Naive thymus-derived CD8-positive, alpha-beta T cell (primary cell): ENCODE results near the gene ATP5F1D. TPM values are rescaled to one million over a fixed set of nuclear protein-coding genes. Genes with fewer than 3 reads are reported as not detected.

Experiments
- ATAC-seq, 2 donors: fragments of 150-1000 bp; cut with Tn5 transposase in 1 of 2; sonication (Bioruptor Pico), chemical (Tn5 transposase) in 1 of 2; 1 replicate in 1 of 2; 2 replicates in 1 of 2; pipeline ENCODE4 v1.10.0; 2021; ENCODE audit warnings: mild to moderate bottlenecking in 2 of 2, moderate library complexity in 2 of 2
- POLR2A ChIA-PET: fragments of 350-600 bp; sonication (Branson Sonifier 250); formaldehyde crosslinking; loops from one replicate; lab custom pipeline; 2021; ENCODE audit warnings: antibody characterized with exemption; lab: Charles Lee
- DNase-seq, 10 donors: peaks; one replicate each; pipeline versions ENCODE4 v3.0.0 to v3.0.0-alpha.2; 2020 to 2022
- H3K27ac Mint-ChIP-seq, 10 donors: one replicate each; pipeline ENCODE4 v1.8.0; 2020 to 2022; ENCODE audit warnings: mild to moderate bottlenecking in 10 of 10, mixed read lengths in 10 of 10, moderate library complexity in 4 of 10, inconsistent platforms in 1 of 10
- H3K27me3 Mint-ChIP-seq, 5 donors: one replicate each; pipeline ENCODE4 v1.8.0; 2021 to 2022; ENCODE audit warnings: mixed read lengths in 5 of 5
- H3K36me3 Mint-ChIP-seq, 3 donors: one replicate each; pipeline ENCODE4 v1.8.0; 2020 to 2022; ENCODE audit warnings: mixed read lengths in 3 of 3, mild to moderate bottlenecking in 2 of 3, inconsistent platforms in 1 of 3
- H3K4me1 Mint-ChIP-seq, 4 donors: one replicate each; pipeline ENCODE4 v1.8.0; 2021 to 2022; ENCODE audit warnings: mixed read lengths in 4 of 4
- H3K4me3 Mint-ChIP-seq, 10 donors: one replicate each; pipeline ENCODE4 v1.8.0; 2020 to 2022; ENCODE audit warnings: mild to moderate bottlenecking in 10 of 10, mixed read lengths in 10 of 10, moderate library complexity in 6 of 10, inconsistent platforms in 1 of 10
- H3K9me3 Mint-ChIP-seq, 9 donors: one replicate each; pipeline ENCODE4 v1.8.0; 2020 to 2022; ENCODE audit warnings: mixed read lengths in 9 of 9, mild to moderate bottlenecking in 3 of 9, inconsistent platforms in 1 of 9, moderate library complexity in 1 of 9
- polyA plus RNA-seq, 3 donors: library from polyadenylated mRNA; unstranded; fragments of 300-500 nt; fragmentation: Illumina TruSeq; gene quantifications; one replicate each; pipeline ENCODE4 v1.2.3, GENCODE V29; 2021
- total RNA-seq, 8 experiments: library from RNA in 2 of 8; stranded (reverse) in 2 of 8; gene quantifications; one replicate each; pipeline ENCODE4 v1.2.3 and lab custom pipeline; 2021 to 2026

The ATP5F1D gene
- total and polyA plus RNA-seq, 5 experiments from 2014 or later = 83.9 to 264 (median 214) TPM

DNA sequence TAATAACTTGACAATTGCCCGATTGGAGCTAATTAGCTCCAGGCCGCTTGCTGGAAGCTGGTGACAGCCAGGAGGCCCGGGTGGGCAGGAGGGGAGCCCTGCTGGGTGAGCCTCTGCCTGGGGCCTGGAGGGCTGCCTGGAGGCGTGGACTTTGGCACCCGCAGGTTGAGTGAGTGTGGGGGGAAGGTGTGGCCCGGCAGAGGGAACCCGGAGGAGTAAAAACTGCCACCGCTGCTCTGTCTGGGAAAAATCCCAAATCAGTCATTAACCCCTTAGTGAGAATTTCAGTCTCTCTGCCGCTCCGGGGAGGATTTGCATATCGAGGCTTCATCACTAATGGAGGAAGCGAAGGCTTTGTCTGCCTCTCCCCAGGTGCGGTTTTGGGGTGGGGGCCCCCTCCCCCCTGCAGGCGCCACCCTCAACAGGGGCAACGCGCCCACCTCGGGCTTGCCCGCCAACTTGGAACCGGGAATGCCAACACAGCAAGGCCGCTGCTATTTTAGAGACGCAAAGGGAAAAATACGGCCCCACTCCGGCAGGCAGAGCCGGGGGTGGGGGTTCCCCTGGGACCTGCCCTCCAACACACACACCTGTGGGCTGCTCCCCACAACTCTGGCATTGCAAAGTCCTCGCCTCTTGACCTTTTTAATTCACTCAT is 50.3 kb downstream of the ATP5F1D start:
- POLR2A ChIA-PET = no interaction called here
- Mint-ChIP-seq H3K9me3 (no peaks in the 10 kb centered on the region), H3K4me3 (no peak overlapping the region), H3K27ac (no peak overlapping the region), H3K36me3 (no peaks in the 10 kb centered on the region), H3K4me1 (peaks cover 2 to 9% (median 4%) of the 10 kb centered on the region in 4 donors), H3K27me3 (peaks cover 3 to 56% (median 19%) of the 10 kb centered on the region in 5 donors)
- ATAC-seq (no peak), DNase-seq (no peak)

DNA sequence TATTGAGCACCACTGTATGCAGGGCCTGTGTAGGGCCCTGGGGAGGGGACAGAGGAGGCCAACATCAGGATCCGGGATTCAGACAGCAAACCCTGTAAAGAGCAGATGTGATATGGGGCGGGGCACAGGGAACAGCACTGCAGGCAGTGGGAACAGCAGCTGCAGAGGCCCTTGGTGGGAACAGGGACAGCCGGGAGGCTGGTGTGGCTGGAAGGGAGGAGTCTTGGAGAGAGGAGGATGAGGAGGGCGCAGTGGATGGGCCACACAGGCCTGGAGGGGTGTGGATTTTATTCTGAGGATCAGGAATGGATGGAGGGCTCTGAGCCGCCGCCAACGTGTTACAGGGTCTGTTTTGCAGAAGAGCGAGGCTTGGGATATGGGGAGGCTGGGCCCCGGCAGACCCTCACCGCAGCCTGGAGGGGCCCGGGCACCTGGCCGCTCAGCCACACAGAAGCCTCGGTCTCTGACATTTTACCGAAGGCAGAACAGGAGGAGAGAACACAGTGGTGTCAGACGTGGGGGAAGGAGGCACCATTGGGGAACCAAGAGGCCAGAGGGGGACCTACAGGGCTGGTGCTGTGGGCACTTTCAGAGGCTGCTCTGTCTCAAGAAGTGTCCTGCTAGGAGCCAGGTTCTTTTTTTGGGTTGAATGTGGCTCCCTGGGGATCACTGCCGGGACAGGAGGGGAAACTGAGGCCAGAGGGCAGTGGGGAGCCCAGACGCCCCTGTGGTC is 51.0 kb downstream of the ATP5F1D start:
- Mint-ChIP-seq H3K4me3 (peak overlapping the region in 1 of 10 donors; percentile 39), H3K9me3 (no peaks in the 10 kb centered on the region), H3K27ac (no peak overlapping the region), H3K27me3 (peaks cover 3 to 55% (median 19%) of the 10 kb centered on the region in 5 donors), H3K4me1 (peaks cover 2 to 9% (median 4%) of the 10 kb centered on the region in 4 donors), H3K36me3 (no peaks in the 10 kb centered on the region)
- POLR2A ChIA-PET = no interaction called here
- ATAC-seq (no peak), DNase-seq (no peak)

- H3K27ac Mint-ChIP-seq = peak overlapping the region in 1 of 10 donors; percentile 24
- H3K9me3 Mint-ChIP-seq = no peaks in the 10 kb centered on the region
- peaks cover 3 to 47% (median 15%) of the 10 kb centered on the region in 5 donors for H3K27me3 Mint-ChIP-seq
- ATAC-seq (no peak), DNase-seq (no peak)
- H3K36me3 Mint-ChIP-seq = no peaks in the 10 kb centered on the region
- peak overlapping the region in 2 of 10 donors; percentile 43 to 48 for H3K4me3 Mint-ChIP-seq
- H3K4me1 Mint-ChIP-seq = peaks cover 2 to 9% (median 4%) of the 10 kb centered on the region in 4 donors
- POLR2A ChIA-PET = no interaction called here
These were observed 52.4 kb downstream of the ATP5F1D start for GRCh38 chr19:1293782-1294604.

Other genes with a start within 250 kb of the ATP5F1D start
- gene GRIN3B, start 241.3 kb upstream of the ATP5F1D start, total RNA-seq = not detected
- not detected for gene GRIN3B, start 241.3 kb upstream of the ATP5F1D start, polyA plus RNA-seq
- gene TMEM259, start 220.6 kb upstream of the ATP5F1D start, total RNA-seq = 100 to 1,000 TPM; 331 to 365 TPM
- 10 to 100 TPM; 37.9 to 77.0 (median 52.0) TPM for gene TMEM259, start 220.6 kb upstream of the ATP5F1D start, polyA plus RNA-seq
- gene RNU6-2, start 220.2 kb upstream of the ATP5F1D start, total RNA-seq = not detected
- not detected for gene RNU6-2, start 220.2 kb upstream of the ATP5F1D start, polyA plus RNA-seq
- gene CNN2, start 215.1 kb upstream of the ATP5F1D start, total RNA-seq = 100 to 1,000 TPM; 211 to 216 TPM
- 100 to 1,000 TPM; 498 to 693 (median 515) TPM for gene CNN2, start 215.1 kb upstream of the ATP5F1D start, polyA plus RNA-seq
- gene ABCA7, start 201.6 kb upstream of the ATP5F1D start, total RNA-seq = 100 to 1,000 TPM; 221 to 232 TPM
- gene ABCA7, start 201.6 kb upstream of the ATP5F1D start, polyA plus RNA-seq = 10 to 100 TPM in 1 of 3 donors, 1 to 10 TPM in 2; 4.2 to 14.4 (median 8.7) TPM
- 1,000 to 10,000 TPM; 1,025 to 1,060 TPM for gene ARHGAP45, start 174.6 kb upstream of the ATP5F1D start, total RNA-seq
- gene ARHGAP45, start 174.6 kb upstream of the ATP5F1D start, polyA plus RNA-seq = 100 to 1,000 TPM; 261 to 681 (median 358) TPM
- gene POLR2E, start 146.4 kb upstream of the ATP5F1D start, total RNA-seq = 10 to 100 TPM; 88.0 to 95.3 TPM
- gene POLR2E, start 146.4 kb upstream of the ATP5F1D start, polyA plus RNA-seq = 100 to 1,000 TPM; 159 to 233 (median 187) TPM
- gene GPX4, start 137.8 kb upstream of the ATP5F1D start, total RNA-seq = 100 to 1,000 TPM; 207 to 225 TPM
- gene GPX4, start 137.8 kb upstream of the ATP5F1D start, polyA plus RNA-seq = 100 to 1,000 TPM; 370 to 465 (median 405) TPM
- gene SBNO2, start 67.5 kb upstream of the ATP5F1D start, total RNA-seq = 10 to 100 TPM; 69.7 to 82.4 TPM
- gene SBNO2, start 67.5 kb upstream of the ATP5F1D start, polyA plus RNA-seq = 1 to 10 TPM in 2 of 3 donors, under 1 TPM in 1; 0.68 to 2.3 (median 1.0) TPM
- 10 to 100 TPM; 91.5 to 96.0 TPM for gene STK11, start 36.0 kb upstream of the ATP5F1D start, total RNA-seq
- gene STK11, start 36.0 kb upstream of the ATP5F1D start, polyA plus RNA-seq = 10 to 100 TPM; 12.3 to 43.9 (median 20.3) TPM
- not detected for gene CBARP, start 3.7 kb upstream of the ATP5F1D start, total RNA-seq
- not detected for gene CBARP, start 3.7 kb upstream of the ATP5F1D start, polyA plus RNA-seq
- gene MIDN, start 6.8 kb downstream of the ATP5F1D start, total RNA-seq = 10 to 100 TPM; 31.2 to 35.4 TPM
- gene MIDN, start 6.8 kb downstream of the ATP5F1D start, polyA plus RNA-seq = 1 to 10 TPM; 1.1 to 8.2 (median 6.6) TPM
- gene CIRBP, start 27.6 kb downstream of the ATP5F1D start, total RNA-seq = 100 to 1,000 TPM; 565 to 579 TPM
- 100 to 1,000 TPM; 204 to 273 (median 262) TPM for gene CIRBP, start 27.6 kb downstream of the ATP5F1D start, polyA plus RNA-seq
- gene FAM174C, start 33.8 kb downstream of the ATP5F1D start, total RNA-seq = 10 to 100 TPM; 46.3 to 47.5 TPM
- gene FAM174C, start 33.8 kb downstream of the ATP5F1D start, polyA plus RNA-seq = 100 to 1,000 TPM in 1 of 3 donors, 10 to 100 TPM in 2; 66.7 to 104 (median 95.5) TPM
- gene EFNA2, start 44.1 kb downstream of the ATP5F1D start, total RNA-seq = not detected
- not detected for gene EFNA2, start 44.1 kb downstream of the ATP5F1D start, polyA plus RNA-seq
- gene NDUFS7, start 142.2 kb downstream of the ATP5F1D start, total RNA-seq = 10 to 100 TPM; 65.3 to 74.3 TPM
- gene NDUFS7, start 142.2 kb downstream of the ATP5F1D start, polyA plus RNA-seq = 100 to 1,000 TPM; 211 to 233 (median 215) TPM
- gene GAMT, start 159.8 kb downstream of the ATP5F1D start, total RNA-seq = 10 to 100 TPM; 14.0 to 18.0 TPM
- gene GAMT, start 159.8 kb downstream of the ATP5F1D start, polyA plus RNA-seq = 10 to 100 TPM; 29.4 to 33.6 (median 30.7) TPM
- 100 to 1,000 TPM; 166 TPM for gene DAZAP1, start 165.8 kb downstream of the ATP5F1D start, total RNA-seq
- gene DAZAP1, start 165.8 kb downstream of the ATP5F1D start, polyA plus RNA-seq = 1 to 10 TPM; 5.9 to 8.5 (median 7.5) TPM
- gene RPS15, start 196.6 kb downstream of the ATP5F1D start, total RNA-seq = 1,000 to 10,000 TPM; 1,886 to 1,928 TPM
- gene RPS15, start 196.6 kb downstream of the ATP5F1D start, polyA plus RNA-seq = 1,000 to 10,000 TPM; 3,438 to 4,304 (median 3,489) TPM
- under 1 TPM; 0.08 to 0.29 TPM for gene APC2, start 208.4 kb downstream of the ATP5F1D start, total RNA-seq
- gene APC2, start 208.4 kb downstream of the ATP5F1D start, polyA plus RNA-seq = not detected
- 10 to 100 TPM; 58.3 to 59.7 TPM for gene C19orf25, start 237.5 kb downstream of the ATP5F1D start, total RNA-seq
- 10 to 100 TPM; 31.3 to 50.3 (median 32.5) TPM for gene C19orf25, start 237.5 kb downstream of the ATP5F1D start, polyA plus RNA-seq
- gene PCSK4, start 248.6 kb downstream of the ATP5F1D start, total RNA-seq = 10 to 100 TPM; 11.1 to 12.0 TPM
- 1 to 10 TPM in 2 of 3 donors, under 1 TPM in 1; 0.35 to 1.3 (median 1.2) TPM for gene PCSK4, start 248.6 kb downstream of the ATP5F1D start, polyA plus RNA-seq
- 1 to 10 TPM; 4.8 to 4.9 TPM for gene REEP6, start 249.4 kb downstream of the ATP5F1D start, total RNA-seq
- 1 to 10 TPM; 4.7 to 7.7 (median 6.0) TPM for gene REEP6, start 249.4 kb downstream of the ATP5F1D start, polyA plus RNA-seq